ENCODE results near the gene MT1E.
A peak's percentile ranks its signal among the peaks of the same experiment; 100 is the strongest.

MT1E gene

GRCh38 chr16:56601325-56601724, 24.3 kb upstream of the MT1E start:
- Mint-ChIP-seq H3K27me3 (peaks cover 36% of the 10 kb centered on the region), H3K9me3 (peaks cover 8% of the 10 kb centered on the region), H3K4me3 (no peak overlapping the region), H3K4me1 (peaks cover 6% of the 10 kb centered on the region), H3K27ac (no peak overlapping the region), H3K36me3 (no peaks in the 10 kb centered on the region)
- ATAC-seq, result no peak

DNA sequence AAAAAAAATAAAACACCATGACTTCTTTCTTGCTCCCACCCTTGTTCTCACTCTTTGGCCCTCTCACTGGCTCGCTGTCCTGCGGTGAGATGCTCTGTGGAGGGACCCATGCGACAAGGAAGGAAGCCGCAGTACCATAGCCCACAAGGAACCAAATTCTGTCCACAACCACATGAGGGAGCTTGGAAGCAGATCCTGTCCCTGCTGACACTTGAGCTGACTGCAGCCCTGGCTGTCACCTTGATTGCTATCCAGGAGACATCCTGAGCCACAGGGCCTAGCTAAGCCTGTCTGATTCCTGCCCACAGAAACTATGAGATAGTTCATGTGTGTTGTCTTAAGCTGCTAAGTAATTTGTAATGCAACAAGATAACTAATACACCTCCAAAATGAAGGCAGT, 22.0 kb upstream of the MT1E start:
- H3K4me1 Mint-ChIP-seq, result peaks cover 18% of the 10 kb centered on the region
- ATAC-seq, result no peak
- H3K36me3 Mint-ChIP-seq, result no peaks in the 10 kb centered on the region
- H3K9me3 Mint-ChIP-seq, result no peaks in the 10 kb centered on the region
- no peak overlapping the region for H3K27ac Mint-ChIP-seq
- no peak overlapping the region for H3K4me3 Mint-ChIP-seq
- peaks cover 19% of the 10 kb centered on the region for H3K27me3 Mint-ChIP-seq

- Mint-ChIP-seq H3K4me3 (no peak overlapping the region), H3K27me3 (peaks cover 15% of the 10 kb centered on the region), H3K36me3 (no peaks in the 10 kb centered on the region), H3K9me3 (no peaks in the 10 kb centered on the region), H3K27ac (no peak overlapping the region), H3K4me1 (peaks cover 30% of the 10 kb centered on the region)
- no peak for ATAC-seq
These were observed 20.6 kb upstream of the MT1E start for GRCh38 chr16:56604966-56605365.

GRCh38 chr16:56605475-56605874, 20.1 kb upstream of the MT1E start:
- peaks cover 33% of the 10 kb centered on the region for H3K4me1 Mint-ChIP-seq
- H3K9me3 Mint-ChIP-seq, result no peaks in the 10 kb centered on the region
- ATAC-seq, result no peak
- H3K27me3 Mint-ChIP-seq, result peaks cover 10% of the 10 kb centered on the region
- H3K4me3 Mint-ChIP-seq, result no peak overlapping the region
- no peak overlapping the region for H3K27ac Mint-ChIP-seq
- H3K36me3 Mint-ChIP-seq, result no peaks in the 10 kb centered on the region

DNA sequence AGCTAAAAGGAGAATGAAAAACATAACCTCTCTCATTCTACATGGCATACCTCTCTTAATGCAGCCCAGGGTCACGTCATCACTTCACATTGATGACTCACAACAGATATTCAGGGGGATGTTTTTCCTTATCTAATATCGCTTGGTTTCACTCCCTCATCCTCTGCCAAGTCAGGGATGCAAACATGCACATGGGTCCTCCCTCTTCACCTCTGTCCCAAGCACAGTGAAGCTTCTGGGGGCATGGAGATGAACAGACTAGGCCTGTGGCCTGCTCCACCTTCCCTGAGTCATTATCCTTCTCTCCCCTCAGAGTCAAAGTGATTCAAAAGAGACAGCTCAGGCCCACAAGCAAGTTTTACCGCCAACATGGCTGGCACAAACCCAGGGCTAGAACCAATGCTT, 19.5 kb upstream of the MT1E start:
- ATAC-seq, result no peak
- no peak overlapping the region for H3K27ac Mint-ChIP-seq
- no peak overlapping the region for H3K4me3 Mint-ChIP-seq
- peaks cover 35% of the 10 kb centered on the region for H3K4me1 Mint-ChIP-seq
- no peaks in the 10 kb centered on the region for H3K36me3 Mint-ChIP-seq
- no peaks in the 10 kb centered on the region for H3K9me3 Mint-ChIP-seq
- peaks cover 4% of the 10 kb centered on the region for H3K27me3 Mint-ChIP-seq

DNA sequence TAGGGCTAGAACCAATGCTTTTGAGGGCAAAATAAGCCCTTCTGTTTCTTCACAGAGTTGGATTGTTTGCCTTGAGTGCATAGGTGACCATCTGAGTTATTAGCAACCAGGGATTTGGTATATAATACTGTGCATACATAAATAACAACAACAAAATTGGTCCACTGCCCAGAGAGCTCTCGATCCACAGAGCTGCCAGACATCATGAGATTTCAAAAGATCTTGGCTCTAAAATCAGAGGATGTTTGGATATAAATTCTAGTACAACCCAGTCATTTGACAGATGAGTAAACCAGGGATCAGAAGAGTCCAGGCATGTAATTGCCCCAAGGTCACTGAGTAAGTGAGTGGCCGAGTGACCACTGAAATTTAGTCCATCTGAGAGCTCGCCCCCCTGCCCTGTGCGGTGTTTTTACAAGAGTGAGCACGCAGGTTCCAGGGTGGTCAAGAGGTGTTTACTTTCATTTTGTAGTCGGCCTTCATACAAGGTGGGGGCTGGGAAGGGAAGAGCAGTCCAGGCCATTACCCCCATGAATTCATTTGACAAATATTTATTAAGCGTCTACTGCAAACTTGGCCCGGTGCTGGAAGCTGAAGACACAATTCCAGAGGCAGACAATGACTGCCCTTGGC, 19.0 kb upstream of the MT1E start:
- H3K4me1 Mint-ChIP-seq, result peaks cover 41% of the 10 kb centered on the region
- no peak overlapping the region for H3K4me3 Mint-ChIP-seq
- ATAC-seq, result no peak

DNA sequence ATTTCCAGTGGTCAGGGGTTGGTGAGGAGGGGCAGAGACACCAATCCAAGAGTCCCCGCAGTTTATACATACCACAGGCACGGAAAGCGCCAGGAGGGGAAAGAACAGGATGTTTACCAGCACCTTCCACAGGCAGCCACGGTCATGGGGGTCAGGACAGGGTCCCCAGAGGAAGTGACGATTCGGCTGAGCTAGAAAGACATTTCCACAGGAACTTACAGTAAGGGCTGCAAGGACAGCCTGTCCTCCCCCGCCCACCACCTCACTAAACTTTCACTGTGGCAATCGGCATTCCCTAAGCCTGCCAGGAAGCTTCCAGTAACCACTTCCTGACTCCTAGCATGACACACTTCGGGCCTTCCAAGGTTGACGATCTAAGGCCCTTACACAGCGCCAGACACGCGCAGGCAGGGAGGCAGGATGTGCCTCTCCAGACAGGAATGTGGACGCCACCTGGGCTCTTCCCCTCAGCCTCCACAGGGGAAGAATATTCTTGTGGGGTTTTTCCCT, 18.4 kb upstream of the MT1E start:
- Mint-ChIP-seq H3K4me1 (peaks cover 41% of the 10 kb centered on the region), H3K9me3 (no peaks in the 10 kb centered on the region), H3K27me3 (no peaks in the 10 kb centered on the region), H3K36me3 (no peaks in the 10 kb centered on the region), H3K27ac (no peak overlapping the region), H3K4me3 (no peak overlapping the region)
- ATAC-seq, result no peak

More for the DNA sequence above, 19.0 kb upstream of the MT1E start:
- H3K27me3 Mint-ChIP-seq, result no peaks in the 10 kb centered on the region
- no peak overlapping the region for H3K27ac Mint-ChIP-seq
- H3K9me3 Mint-ChIP-seq, result no peaks in the 10 kb centered on the region
- no peaks in the 10 kb centered on the region for H3K36me3 Mint-ChIP-seq

DNA sequence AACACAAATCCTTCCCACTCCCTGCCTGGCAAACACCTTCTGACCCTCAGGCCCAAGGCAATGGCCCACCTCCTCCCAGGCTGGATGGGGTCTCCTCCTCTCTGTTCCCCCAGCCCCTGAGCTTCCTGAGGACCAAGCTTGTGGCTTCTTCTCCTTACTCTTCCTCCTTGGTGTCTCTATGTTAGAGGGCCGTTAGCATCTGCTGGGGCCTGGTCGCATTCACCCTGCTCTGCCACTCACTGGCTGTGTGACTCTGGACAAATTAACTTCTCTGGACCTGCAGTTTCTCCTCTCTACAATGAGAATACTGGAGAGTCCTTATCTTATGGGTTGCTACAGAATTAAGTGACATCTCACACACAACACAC, 17.9 kb upstream of the MT1E start:
- peaks cover 41% of the 10 kb centered on the region for H3K4me1 Mint-ChIP-seq
- H3K36me3 Mint-ChIP-seq, result no peaks in the 10 kb centered on the region
- H3K9me3 Mint-ChIP-seq, result no peaks in the 10 kb centered on the region

DNA sequence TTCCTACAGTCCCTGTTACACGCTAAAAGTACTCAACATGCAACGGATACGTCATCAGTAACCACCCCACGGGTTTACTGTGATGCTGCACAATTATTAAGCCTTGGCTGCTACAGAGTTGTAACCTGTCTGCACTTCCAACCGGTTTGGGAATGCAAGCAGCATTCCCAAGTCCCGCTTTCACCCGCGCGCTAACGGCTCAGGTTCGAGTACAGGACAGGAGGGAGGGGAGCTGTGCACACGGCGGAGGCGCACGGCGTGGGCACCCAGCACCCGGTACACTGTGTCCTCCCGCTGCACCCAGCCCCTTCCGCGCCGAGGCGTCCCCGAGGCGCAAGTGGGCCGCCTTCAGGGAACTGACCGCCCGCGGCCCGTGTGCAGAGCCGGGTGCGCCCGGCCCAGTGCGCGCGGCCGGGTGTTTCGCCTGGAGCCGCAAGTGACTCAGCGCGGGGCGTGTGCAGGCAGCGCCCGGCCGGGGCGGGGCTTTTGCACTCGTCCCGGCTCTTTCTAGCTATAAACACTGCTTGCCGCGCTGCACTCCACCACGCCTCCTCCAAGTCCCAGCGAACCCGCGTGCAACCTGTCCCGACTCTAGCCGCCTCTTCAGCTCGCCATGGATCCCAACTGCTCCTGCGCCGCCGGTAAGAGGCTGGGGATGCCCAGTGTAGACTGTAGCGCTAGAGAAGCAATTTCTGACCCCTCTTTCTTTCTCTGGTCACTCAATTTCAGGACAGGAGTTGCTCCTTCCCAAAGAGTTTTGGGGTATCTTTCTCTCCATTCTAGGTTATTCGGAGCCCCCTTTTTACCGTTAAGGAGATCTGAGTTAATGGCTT, 17.3 kb upstream of the MT1E start, which contains the start of gene MT2A:
MT2A (plus strand) TSS at position 542 of the 833 bp plus-strand sequence; CDS start at position 614, 72 bp downstream.
- H3K4me3 Mint-ChIP-seq, result peak within 1 kb of the TSS; percentile 87
- ATAC-seq, result peak; percentile 94
- peaks cover 41% of the 10 kb centered on the region for H3K4me1 Mint-ChIP-seq
- peak within 1 kb of the TSS; percentile 76 for H3K27ac Mint-ChIP-seq
- no peaks in the 10 kb centered on the region for H3K9me3 Mint-ChIP-seq
- no peaks in the 10 kb centered on the region for H3K36me3 Mint-ChIP-seq
- H3K27me3 Mint-ChIP-seq, result no peaks in the 10 kb centered on the region

More for the DNA sequence above, 17.9 kb upstream of the MT1E start:
- no peak for ATAC-seq
- Mint-ChIP-seq H3K27me3 (no peaks in the 10 kb centered on the region), H3K27ac (peak overlapping the region; percentile 76), H3K4me3 (peak overlapping the region; percentile 87)

DNA sequence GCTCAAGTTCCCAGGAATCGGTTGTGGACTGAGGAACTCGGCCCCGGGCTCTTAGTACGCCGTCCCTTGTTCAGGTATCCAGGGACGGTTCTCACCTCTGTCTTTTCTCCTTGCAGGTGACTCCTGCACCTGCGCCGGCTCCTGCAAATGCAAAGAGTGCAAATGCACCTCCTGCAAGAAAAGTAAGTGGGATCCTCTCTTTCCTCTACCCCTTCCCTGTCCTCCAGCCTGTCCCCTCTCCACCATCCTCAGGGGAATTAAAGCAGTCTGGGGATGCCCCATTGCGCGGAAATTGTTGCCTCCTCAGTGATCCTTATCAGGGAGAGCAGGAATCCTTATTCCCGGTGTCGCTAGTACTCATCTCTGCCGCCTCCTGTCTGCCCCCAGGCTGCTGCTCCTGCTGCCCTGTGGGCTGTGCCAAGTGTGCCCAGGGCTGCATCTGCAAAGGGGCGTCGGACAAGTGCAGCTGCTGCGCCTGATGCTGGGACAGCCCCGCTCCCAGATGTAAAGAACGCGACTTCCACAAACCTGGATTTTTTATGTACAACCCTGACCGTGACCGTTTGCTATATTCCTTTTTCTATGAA, 16.6 kb upstream of the MT1E start:
- no peaks in the 10 kb centered on the region for H3K27me3 Mint-ChIP-seq
- no peaks in the 10 kb centered on the region for H3K36me3 Mint-ChIP-seq
- peak overlapping the region; percentile 76 for H3K27ac Mint-ChIP-seq
- H3K4me1 Mint-ChIP-seq, result peaks cover 41% of the 10 kb centered on the region
- ATAC-seq, result no peak
- H3K4me3 Mint-ChIP-seq, result peak overlapping the region; percentile 87
- H3K9me3 Mint-ChIP-seq, result no peaks in the 10 kb centered on the region

GRCh38 chr16:56609463-56609921, 16.1 kb upstream of the MT1E start:
- peak; percentile 79 for ATAC-seq

GRCh38 chr16:56610017-56610608, 15.5 kb upstream of the MT1E start:
- Mint-ChIP-seq H3K4me1 (peaks cover 41% of the 10 kb centered on the region), H3K36me3 (no peaks in the 10 kb centered on the region), H3K4me3 (peak overlapping the region; percentile 87), H3K27ac (peak overlapping the region; percentile 76), H3K27me3 (no peaks in the 10 kb centered on the region), H3K9me3 (no peaks in the 10 kb centered on the region)
- peak; percentile 71 for ATAC-seq

More at GRCh38 chr16:56609463-56609921, 16.1 kb upstream of the MT1E start:
- no peaks in the 10 kb centered on the region for H3K9me3 Mint-ChIP-seq
- H3K4me1 Mint-ChIP-seq, result peaks cover 41% of the 10 kb centered on the region
- H3K27me3 Mint-ChIP-seq, result no peaks in the 10 kb centered on the region
- H3K27ac Mint-ChIP-seq, result peak overlapping the region; percentile 76
- H3K36me3 Mint-ChIP-seq, result no peaks in the 10 kb centered on the region
- H3K4me3 Mint-ChIP-seq, result peak overlapping the region; percentile 87

DNA sequence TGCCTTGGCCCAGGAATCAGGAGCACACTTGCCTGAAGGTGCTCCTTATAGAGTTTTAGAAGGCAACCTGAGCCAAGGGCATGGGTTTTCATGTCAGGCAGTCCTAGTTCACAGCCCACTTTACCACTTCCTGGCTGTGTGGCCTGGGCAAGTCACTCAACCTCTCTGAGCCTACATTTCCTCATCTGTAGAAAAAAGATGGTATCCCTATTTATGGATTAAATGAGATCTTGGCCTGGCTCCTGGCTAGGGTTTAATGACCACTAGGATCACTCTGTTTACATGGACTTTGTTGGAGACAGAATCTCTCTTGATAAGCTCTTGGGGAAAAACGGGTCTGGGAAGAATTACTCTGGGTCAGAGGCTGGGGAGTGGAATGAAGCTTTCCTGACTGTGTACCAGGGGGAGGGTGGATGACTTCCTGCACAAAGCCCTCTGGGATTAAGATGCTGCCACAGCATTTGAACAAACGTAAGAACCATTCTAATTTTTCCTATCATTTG, 14.9 kb upstream of the MT1E start:
- ATAC-seq, result no peak
- Mint-ChIP-seq H3K27me3 (no peaks in the 10 kb centered on the region), H3K4me1 (peaks cover 41% of the 10 kb centered on the region), H3K27ac (peak overlapping the region; percentile 76), H3K9me3 (no peaks in the 10 kb centered on the region), H3K36me3 (no peaks in the 10 kb centered on the region), H3K4me3 (peak overlapping the region; percentile 87)

- ATAC-seq, result no peak
- Mint-ChIP-seq H3K27ac (peak overlapping the region; percentile 76), H3K9me3 (no peaks in the 10 kb centered on the region), H3K4me3 (peak overlapping the region; percentile 16), H3K4me1 (peaks cover 41% of the 10 kb centered on the region), H3K36me3 (no peaks in the 10 kb centered on the region), H3K27me3 (peaks cover under 1% of the 10 kb centered on the region)
These were observed 14.2 kb upstream of the MT1E start for GRCh38 chr16:56611281-56611833.

Data from stimulated activated memory B cell treated with anti-CD40 and anti-IgM and Interleukin-4, amounts not matched to agents 10 μg/mL and 1 μg/mL and 100 μg/mL, for 72 hours (primary cell).